GM21390 (cell line): ENCODE results near the gene INSC.

Source experiments
- ATAC-seq: cut with Tn5 transposase; IDR thresholded peaks from one replicate; pipeline ENCODE4 v1.9.1; 2021; ENCODE audit not compliant: unreplicated experiment

The INSC gene

DNA sequence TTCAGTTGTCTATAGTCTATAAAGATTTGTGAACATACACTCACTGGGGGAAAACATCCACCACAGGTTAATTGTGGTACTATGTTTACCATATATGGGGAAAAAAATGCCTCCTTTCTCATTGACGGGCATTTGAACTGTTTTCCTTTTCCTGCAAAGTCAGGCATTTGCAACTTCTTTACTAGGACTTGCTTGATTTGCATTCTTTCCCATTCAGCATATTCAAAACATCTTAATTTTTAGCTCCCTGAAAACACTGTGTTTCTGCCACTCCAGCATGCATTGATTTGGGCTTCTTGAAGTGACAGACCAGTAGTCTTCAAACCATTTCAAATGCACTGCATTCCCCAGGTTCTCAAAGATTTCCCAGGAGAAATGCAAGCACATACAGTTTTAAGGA is 67.6 kb downstream of the INSC start:
- no peak for ATAC-seq

DNA sequence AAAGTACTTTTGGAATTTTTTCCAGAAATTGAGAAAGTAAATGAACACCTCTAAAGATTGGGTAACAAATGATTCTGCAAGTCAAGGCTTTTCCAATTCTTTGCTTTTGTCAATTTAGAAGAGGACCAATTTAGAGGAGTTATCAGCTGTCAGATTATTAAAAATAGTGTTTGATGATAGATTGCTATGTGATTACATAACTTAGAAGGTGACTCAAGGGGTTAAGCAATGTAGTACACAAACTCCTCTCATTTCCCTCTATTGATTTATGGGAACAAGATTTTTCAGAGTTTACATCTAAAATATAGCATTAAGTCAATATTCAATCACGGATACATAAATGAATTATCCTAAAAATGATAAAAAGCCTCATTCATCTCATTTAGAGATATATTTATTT is 70.3 kb downstream of the INSC start:
- ATAC-seq = no peak

DNA sequence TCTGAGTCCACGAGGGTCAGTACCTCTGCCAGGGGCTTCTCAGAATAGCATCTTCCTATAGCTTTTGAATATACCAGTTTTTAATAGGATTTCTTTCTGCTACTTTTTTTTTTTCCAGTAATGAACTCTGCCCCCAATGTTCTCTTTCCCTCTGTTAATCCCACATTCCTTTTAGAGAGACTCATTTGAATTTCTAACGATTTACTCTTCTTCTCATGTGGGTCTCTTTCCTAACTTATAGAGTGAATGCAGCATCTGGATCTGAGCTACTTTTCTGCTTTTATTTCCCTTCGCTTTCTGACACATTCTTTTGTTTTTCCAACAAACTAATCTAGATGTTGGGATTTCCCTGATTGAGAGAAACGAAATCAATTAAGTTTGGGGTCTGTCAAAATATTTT is 71.4 kb downstream of the INSC start:
- no peak for ATAC-seq

DNA sequence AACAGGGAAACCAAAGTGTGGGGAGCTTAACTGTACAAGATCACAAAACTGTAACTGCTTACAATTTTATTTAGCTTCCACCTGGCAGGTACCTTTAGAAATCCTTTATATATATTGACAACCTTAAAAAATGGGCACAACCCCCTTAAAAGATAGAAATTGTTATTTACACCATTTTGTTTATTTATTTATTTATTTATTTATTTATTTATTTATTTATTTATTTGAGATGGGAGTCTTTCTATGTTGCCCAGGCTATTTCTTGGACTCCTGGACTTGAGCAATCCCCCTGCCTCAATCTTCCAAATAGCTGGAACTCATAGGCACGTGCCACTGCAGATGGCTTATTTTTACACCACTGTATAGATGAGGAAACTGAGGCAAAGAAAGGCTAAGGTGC is 74.5 kb downstream of the INSC start:
- no peak for ATAC-seq

DNA sequence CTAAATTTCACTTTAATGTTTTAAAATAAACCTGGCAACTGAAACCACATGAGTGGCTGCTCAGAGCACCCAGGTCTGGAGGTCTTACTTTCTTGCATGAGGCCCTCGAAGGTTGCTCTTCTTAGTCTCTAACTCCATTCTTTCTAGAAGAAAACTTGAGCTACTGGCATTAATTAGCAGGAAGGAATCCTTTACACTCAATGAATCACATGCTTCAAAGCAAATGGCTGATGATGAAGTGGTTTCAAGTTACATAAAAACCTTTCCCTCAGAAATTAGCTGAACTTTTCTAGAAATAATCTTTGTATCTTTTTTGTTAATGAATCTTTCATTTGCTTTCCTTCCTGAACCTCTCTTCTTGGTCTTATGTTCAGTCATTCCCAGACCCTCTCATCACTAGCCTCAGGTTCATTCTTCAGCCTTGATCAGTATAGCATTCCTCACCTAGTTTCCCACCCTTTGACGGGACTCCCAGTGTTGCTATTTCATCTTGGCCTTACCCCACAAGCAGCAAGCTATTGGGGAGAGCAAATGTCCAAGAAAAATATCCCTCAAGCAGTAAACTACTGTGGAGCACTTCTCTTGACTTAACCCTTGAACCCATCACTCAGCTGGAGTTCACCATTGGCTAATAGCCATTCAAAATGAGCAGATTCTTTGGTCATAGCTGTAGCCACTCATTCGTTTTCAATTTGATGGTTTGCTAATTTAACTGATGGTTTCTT is 75.1 kb downstream of the INSC start:
- no peak for ATAC-seq

DNA sequence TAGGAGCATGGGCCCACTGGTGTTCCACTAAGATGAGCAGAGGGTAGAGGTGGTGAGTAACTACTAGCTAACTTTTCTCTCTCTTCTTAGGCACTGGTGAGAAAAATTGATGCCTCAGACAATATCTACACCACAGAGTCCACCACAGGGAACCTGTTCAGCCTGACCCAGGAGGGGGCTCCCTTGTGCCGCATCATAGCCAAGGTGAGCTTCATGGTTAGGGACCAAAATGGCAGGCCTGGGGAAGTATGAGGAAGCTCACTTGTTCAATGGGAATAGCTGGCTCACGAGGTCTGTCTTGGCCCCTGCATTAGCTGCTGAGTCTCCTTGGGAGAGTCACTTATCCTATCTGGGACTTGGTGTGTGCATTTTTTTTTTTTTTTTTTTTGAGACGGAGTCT is 75.9 kb downstream of the INSC start:
- no peak for ATAC-seq

DNA sequence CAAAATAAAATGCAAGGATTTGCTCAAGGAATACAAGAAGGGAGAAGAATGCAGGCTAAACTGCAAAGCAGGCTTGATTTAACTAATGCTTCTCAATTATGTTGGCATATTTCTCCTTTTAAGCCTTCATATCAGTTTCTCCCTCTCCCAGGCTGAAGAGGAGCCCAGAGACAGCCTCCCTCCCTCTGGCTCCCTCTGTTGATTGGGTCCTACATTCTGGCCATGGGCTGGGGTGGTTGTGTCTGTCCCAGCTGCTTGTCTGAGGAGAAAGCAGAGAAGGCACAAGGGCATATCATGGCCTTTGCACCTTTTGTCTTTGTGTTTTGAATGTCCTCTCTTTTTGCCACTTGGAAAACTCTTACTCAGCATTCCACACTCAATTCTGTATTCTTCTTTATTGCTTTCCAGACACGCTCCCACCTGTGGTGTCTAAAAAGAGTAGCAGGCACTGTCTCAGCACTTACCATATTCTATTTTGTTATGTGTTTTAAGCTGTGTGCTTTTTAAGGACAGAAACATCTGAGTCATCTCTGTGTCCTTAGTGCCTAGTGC is 77.4 kb downstream of the INSC start:
- no peak for ATAC-seq

DNA sequence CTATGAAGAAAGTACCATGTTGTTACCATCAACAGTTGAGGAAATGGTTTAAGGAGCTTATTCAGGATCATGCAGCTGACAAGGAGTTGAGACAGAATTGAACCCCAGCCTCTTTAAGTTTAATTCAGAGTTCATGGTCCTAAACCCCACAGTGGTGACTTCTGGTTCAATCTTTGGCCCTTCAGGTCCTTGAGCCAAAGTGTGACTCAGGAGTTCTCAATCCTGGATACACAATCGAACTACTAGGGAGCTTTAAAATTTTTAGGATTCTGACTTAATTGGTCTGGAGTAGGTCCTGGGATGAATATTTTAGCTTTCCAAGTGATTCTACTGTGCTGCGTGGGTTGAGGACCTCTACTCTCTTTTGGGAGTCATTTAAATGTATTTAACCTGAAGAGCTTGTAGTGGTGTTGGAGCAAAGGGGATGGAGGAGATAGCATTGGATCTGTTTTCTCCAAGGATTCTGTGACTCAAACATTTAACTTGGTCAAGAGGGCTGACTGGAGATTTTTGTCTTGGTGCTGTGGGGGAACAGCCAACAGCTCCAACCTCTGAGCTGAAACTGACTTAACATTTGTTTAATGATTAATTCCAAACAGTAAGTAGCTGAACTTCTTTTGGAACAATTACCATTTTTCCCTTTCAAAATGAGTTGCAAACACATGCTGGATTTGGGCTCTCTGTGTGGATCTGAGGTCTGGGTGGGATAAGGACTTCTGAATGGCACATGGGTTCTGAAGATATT is 80.1 kb downstream of the INSC start:
- ATAC-seq = no peak

DNA sequence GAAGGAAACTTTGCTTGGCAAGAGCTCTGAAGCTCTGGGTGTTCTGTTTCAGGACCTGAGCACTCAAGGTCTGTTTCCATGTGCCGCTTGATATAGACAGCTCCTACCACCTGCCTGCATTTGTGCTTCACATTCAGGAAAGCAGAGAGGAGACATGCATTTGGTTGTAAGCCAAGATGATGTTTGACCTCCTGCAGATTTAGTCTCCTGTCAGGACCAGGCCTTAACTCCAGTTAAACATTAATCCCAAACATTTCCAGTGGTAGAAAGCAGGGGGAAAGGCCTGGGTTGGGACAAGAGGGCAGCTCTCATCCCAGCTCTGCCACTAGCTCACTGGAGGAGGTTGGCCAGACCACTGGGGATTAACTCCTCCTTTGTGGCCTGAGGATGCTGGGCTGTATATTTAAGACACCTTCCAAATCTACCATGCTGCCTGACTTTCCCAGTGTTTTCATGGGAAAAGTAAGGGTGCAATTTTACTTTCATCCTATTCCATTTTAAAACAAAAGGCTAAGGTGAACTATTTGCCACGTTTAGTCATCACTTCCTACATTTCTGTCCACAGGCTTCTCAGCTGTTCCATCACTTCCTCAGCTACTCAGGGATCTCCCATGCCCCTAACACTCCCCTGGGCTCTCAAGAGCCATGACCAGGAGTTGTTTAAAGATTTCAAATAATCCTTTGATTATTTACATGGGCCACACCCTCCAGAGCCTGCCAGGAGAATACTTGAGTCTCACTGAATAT is 80.9 kb downstream of the INSC start:
- ATAC-seq = no peak

DNA sequence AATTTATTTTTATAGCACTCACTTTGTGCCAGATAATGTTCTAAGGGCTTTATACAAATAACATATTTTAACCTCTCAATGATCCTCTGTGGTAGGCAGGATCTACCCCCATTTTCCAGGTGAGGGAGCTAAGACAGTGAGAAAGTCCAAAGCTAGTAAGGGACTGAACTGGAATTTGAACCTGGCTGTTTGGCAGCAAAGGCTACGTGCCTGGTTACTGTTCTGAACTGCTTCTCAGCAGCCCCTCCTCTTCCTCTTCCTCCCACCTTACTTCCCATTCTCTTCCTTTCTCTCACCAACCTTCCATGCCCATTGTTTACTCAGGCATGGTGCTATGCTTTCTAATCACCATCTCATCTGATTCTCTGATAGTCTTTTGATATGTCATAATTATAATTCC is 82.0 kb downstream of the INSC start:
- no peak for ATAC-seq

DNA sequence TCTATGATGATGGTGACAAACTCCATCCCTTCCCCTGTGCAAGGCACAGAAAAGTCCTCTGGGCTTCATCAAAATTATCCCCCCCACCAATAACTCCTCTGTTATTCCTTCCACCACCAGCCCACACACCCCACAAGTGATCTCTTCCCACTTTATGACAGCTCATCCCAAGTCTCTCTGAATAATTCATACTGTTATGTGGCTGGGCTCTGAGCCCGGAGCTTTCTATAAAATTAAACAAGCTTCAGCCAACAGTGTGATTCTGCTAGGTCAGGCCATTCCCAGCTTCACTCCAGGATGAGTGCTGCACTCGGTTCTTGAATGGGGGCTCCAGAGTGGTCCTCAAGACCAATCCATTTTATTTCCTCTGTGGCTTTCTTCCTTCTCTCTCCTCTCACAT is 83.0 kb downstream of the INSC start:
- no peak for ATAC-seq

DNA sequence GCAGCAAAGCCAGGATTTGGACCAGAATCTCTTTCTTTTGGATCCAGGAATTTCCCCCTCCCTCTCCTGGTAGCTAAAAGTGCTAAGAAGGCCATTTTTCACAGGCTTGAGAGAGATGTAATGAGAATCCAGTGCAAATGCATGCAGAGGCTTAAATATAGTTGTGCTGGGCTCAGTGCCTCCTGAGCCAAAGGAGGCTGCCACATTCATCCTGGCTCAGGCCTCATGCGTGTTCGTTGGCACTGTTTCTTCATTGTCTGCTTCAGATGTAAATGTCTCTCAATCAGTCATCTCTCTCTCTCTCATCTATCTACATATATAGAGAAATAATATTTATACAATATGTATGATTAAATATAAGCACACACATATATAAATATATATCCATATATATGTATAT is 83.6 kb downstream of the INSC start:
- ATAC-seq = no peak

DNA sequence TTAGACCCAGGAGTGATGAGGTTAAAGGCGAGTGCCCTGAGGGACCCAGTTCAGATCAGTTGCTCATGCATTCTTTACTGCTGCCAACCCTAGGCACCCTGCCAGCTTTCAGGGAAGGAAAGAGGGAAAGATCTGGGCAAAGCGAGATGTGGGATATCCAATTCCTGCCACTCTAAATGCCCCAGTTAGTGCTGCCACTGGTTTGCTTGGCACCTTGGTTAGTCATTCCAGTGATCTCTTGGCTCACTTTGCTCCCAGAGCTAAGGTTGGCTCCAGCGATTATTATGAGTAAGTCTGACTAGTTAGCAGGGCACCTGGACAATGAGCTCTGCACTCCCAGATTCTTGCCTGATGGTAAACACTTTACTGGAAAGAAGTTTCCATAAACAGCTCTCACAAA is 85.0 kb downstream of the INSC start:
- no peak for ATAC-seq

DNA sequence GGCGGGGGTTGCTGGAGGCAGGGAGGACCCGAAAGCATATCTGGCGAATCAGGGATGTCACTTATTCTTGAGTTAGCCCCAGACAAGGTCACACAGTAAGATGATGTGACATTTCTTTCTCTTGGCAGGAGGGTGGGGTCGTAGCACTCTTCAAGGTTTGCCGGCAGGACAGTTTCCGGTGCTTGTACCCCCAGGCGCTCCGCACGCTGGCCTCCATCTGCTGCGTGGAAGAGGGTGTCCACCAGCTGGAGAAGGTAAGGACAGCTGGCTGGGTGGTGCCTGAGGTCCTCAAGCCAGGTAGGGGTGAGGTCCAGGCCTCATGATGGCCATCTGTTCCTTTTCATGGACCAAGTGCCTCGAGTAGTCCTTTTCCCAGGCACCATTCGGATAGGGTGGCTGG is 86.0 kb downstream of the INSC start:
- ATAC-seq = no peak

DNA sequence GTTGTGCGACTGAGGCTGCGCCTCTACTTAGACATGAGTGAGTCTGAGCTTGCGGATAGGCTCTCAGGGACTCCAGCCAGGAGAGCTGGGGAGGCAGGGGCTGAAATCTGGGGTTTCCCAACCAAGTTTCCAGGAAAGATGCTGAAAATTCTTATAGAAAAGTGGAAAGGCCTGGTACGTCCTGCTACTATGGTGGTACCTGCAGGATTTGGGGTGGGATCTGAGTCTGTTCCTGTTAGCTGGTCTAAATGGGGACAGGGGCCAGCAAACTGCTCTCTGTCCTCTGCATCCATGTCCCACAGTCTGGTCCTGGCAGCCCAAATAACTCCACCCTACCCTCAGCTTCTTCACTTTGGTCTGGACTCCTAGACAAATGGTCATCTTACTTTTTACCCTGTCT is 86.9 kb downstream of the INSC start:
- ATAC-seq = no peak

DNA sequence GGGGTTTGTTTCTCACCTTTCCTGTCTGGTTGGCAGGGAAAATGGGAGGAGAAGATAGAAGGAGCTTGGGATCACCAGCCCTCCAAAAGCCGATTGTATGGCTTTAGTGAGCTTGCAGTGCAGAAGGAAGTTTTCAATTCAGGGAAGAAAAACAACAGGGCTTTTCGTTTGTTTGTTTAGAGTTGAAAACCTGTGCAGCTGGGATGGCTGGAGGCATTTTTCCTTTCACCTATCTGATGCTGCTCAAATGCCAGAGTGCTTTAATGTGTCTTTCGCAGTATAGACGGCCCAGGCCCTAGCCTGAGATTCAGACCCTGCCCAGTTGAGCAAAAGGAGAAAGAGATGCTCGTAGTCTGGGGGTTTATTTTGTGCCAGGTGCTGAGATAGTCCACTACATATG is 87.9 kb downstream of the INSC start:
- ATAC-seq = no peak

DNA sequence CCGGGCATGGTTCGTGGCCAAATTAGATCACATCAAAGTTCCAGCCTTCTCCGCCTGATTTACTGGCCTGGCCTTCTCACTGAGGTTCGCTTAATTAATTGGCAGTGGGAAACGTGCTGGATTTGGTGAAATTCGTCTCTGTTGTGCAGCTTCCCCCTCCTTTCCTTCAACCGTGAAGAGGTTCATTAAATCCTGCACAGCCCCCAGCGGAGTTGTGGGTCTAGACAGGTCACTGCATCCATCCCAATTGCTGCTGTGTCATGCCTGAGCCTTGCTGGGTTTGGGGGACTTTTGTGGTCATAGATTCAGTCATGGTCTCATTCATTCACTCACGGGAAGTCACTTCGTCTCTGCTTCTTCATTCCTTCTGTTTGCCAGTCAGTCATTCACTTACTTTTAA is 90.0 kb downstream of the INSC start:
- ATAC-seq = no peak

DNA sequence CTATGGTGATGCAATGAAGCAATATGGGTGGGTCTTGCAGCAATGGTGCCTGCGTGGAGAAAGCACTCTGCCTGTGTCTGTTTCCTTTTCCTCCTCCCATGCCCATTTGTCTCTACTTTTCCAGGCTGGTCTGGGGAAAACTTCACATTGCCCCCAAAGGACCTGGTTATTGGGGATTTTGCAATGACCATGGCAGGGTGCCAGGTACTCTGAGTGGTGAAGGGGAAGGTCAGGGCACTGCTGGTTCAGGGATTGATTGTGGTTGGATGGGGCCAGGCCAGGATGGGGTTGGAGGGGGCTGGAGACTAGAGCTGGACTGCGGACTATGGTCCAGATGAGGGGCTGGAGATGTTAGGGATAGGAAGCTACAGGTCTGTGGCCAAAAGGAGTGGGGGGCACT is 92.1 kb downstream of the INSC start:
- no peak for ATAC-seq

DNA sequence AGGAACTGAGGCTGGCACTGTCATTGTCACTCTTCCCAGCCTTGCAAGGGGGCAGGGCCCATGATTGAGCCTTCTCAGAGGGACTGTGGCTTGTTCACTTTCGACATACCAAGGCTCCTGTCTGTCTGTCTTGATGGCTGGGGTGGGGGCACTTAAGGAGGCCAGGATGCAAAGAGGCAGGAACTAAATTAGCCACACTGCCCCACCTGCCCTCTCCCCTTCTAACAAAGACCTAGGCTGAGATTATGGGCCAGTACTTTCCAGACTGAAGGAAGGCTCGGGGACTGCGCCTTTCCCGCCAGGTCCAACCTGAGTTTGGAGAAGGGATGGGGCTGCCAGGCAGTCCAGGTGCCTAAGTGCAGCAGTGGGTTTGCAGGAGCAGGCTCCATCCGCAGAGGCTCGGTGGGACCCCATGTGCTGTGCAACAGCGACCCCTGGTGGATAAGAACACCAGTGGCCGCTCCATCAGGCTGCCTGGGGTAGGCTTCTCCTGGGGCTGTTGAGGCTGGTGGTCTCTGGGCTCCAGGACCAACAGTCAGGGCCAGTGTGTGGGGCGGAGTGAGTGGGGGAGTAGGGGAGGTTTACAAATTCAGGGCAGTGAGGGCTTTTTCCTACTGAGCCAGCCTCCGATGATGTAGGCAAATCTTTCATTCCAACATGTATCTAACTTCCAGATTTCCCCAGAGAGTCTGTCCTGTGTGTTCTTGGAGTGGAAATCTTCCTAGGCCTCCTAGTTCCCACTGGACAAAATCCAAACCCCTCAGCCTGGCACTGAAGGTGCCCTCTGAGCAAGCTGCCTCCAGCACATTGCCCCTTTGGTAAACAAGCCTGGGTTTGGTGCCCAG is 93.9 kb downstream of the INSC start:
- ATAC-seq = peak; percentile 96

DNA sequence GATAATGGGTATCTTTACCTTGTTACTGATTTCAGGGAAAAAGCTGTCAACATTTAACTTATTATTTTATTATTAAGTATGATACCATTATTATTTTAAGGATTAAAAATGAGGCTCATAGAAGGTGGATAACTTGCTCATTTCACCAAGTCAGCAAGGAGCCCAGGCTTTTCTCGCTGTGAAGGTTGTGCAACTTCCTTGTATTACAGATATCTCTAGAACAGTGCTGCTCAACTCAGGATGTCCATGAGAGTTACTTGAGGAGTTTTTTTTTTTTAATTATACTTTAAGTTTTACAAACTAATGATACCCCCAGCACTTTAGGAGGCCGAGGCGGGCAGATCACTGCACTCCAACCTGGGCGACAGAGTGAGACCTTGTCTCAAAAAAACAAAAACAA is 98.2 kb downstream of the INSC start:
- ATAC-seq = no peak
